NCI-H187 (cell line): ENCODE measurements around the gene DLGAP5.
A peak's percentile ranks its signal among the peaks of the same experiment; 100 is the strongest.

ENCODE experiments used
- DNase-seq, 2 experiments: peaks; one replicate each; lab custom pipeline; 2025; lab: John Stamatoyannopoulos, UW

Gene DLGAP5

DNA sequence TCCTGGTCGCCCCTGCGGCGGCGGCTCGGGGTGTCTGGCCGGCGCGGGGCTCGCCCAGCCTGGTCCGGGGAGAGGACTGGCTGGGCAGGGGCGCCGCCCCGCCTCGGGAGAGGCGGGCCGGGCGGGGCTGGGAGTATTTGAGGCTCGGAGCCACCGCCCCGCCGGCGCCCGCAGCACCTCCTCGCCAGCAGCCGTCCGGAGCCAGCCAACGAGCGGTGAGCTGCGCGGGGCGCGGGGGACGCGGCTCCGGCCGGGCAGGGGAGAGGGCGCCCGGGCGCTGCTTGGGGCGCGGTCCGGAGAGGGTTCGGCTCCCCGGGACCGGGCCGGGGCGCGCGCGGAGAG lies 62.3 kb downstream of the DLGAP5 start, which contains the start of gene LGALS3:
TSS of gene LGALS3 (plus strand) at position 167 of the 342 bp plus-strand sequence. CDS start 8,122 bp downstream, outside the sequence.
- no peak for DNase-seq

DNA sequence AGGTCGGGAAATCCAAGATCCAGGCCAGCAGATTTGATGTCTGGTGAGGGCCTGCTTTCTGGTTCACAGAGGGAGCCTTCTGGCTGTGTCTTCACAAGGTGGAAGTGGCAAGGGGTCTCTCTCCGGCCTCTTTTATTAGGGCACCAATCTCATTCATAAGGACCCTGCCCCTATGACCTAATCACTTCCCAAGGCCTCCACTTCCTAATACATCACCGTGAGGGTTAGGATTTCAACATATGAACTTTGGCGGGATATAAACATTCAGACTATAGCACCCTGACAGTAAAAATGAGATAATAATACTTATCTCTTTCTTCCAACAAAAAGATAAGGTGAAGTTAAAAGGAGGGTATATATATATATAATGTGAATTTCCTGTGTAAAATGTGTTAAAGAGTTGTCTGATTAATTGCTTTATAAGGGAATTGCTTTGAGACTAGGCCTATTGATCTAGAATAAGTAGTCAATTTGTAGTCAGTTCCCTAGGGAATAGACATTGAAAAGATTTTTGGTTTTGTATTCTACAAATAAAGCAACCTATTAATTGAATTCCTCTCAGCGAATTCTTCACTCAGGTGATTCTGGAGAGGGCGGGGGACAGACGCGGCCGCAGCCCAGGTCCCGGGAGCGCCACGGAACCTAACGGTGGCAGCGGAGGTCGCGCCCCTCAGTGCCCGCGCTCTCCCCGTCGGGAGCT lies 62.8 kb downstream of the DLGAP5 start:
- DNase-seq = no peak

DNA sequence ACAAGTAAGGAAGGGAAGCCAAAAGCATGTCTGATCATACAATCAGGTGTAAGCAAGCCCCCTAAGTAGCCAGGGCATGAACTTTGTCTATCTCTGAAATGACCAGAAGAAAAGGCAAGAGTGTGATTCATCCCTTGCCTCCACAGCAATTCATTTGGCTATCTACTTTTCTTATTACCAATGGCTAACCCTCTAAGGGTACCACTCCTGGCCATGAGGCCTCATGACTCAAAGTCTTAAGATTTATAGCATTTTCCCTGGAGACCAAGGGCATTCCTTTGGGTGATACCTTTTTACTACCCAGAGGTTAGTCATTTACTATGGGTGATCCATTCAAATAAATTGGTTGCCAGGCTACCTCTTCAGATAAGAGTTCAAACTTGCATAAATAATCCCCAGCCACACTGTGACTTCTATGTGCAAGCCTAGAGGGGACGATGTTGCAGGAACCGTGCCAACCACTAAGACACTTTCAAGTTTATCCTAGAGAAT lies 63.9 kb downstream of the DLGAP5 start:
- no peak for DNase-seq

DNA sequence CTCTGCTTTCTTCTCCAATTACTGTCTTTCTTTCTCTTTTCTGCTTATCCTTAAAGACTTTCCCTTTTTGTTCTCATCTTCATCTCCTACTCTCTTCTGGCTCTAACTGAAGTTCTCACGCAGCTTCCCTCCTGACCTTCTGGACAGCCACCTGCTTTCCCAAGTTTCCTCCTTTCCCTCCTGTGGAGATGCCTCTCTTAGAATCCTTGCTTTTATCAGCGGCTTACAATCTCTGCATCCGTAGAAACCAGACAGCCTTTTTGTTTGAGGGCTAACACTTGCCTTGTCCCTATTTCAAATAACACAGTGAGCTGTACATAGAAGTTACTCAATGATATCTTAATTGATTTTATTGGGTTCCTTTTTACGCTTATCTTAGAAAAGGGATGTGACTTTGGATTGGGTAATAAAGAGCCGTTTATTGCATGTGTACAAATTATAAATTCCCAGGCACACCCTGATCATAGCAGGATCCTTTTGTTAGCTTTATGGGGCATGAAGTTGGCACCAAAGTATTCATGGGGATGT lies 64.4 kb downstream of the DLGAP5 start:
- DNase-seq = no peak

DNA sequence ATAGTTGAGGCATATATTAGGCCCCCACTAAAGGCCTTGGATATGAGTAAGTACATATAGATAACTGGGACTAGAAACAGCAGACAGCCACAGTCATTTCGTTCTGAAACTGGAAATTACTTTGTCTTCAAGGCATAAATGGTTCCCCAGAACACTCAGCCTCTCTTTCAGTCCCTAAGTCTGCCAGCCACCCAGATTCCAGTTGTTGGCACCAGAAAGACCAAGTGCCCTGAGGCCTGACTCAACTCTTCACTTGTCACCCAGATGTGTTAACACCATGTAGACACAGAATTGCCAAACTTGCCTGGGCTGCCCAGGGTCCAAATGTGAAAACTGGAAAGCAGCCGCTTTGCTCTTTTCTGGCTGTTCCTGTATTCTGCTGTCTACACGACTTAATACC lies 65.4 kb downstream of the DLGAP5 start:
- no peak for DNase-seq

DNA sequence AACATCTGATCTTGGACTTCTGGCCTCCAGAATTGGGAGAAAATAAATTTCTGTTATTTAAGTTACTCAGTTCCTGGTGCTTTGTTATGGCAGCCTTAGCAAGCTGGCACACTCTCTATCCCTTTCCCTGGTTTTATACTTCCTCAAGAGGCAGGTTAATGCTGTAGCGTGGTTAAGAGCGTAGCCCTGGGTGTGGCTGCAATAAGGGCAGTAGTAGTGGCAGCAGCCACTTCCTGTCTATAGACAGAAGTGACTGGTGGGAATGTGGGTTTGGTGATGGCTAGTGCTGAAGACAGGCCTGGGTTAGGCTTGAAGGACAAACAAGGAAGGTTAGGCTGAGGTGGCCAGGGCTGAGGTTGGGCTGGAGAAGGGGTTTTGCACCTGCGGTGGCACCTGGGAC lies 66.0 kb downstream of the DLGAP5 start:
- peak in 1 of 2 experiments; percentile 18 for DNase-seq

DNA sequence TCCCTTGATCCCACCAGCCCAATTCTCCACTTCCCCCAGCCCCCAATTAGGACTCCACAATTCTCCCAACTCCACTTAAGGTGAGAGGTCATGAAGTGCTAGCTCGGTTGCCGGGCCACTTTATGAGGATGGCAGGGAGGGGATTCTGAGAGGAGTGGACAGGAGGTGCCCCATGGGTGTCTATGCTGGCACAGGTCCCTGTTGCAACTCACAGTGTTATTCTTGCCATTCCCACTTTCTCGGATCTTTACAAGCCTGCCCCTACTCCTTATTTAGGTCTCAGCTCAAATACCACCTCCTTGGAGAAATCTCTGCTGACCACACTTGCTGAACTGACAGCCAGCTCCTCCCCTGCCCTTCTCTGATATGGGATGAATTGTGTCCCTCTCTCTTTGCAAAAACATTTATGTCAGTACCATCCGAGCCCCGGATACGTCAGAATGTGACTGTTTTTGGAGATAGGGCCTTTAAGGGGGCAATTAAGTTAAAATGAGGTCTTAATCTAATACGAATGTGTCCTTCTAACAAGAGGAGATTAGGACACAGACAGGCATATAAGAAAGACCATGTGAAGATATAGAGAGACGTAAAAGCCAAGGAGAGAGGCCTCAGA lies 66.5 kb downstream of the DLGAP5 start:
- DNase-seq = no peak

DNA sequence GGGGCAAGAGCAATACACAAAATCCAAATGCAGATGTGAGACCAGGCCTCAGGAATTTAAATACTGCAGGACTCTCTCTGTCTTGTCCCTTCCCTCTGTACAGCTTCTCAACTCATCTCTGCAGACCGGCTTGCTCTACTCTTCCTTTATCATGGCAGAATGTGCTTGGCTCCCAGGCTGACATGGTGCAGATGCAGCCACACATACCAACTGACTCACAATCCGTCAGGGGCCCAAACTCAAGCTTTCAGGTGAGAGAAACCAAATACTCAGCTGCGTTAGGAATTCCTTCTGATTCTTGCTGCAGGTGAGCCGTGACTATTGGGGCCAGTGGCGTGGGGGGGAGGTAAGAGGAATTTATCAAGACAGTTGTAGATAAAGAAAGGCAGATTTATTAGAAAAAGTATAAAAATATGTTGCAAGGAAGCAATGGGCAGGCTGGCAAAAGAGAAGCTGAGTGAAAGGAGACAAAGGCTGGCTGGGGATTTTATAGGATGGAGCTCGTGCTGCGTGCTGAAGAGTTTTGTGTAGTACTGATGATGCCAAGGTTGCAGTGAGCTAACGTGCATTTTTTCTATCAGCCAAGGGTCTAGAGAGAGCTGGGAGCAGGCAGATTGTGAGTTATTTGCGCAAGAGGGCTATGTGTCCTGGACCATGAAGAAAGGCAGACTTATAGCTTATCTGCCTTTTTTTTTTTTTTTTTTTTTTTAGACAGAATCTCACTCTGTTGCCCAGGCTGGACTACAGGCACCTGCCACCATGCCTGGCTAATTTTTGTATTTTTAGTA lies 67.3 kb downstream of the DLGAP5 start:
- DNase-seq = no peak

DNA sequence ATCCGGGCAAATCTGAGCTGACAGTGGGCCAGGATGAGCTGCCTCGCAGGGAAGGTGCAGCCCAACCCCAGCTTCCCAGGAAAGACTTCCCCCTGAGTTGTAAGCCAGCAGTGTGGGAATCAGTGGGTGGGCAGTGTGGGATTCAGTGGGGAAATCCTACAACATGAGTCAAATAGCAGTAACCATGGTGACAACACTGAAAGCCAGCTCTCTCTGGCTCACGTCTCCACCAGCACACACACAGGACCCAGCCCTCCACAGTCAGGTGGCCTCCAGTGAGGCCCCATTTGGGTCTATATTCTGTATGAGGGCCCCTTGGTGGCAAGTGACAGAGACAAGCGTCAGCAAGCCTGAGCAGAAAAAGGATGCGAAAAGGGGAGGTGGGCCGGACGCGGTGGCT lies 68.3 kb downstream of the DLGAP5 start:
- DNase-seq = no peak

DNA sequence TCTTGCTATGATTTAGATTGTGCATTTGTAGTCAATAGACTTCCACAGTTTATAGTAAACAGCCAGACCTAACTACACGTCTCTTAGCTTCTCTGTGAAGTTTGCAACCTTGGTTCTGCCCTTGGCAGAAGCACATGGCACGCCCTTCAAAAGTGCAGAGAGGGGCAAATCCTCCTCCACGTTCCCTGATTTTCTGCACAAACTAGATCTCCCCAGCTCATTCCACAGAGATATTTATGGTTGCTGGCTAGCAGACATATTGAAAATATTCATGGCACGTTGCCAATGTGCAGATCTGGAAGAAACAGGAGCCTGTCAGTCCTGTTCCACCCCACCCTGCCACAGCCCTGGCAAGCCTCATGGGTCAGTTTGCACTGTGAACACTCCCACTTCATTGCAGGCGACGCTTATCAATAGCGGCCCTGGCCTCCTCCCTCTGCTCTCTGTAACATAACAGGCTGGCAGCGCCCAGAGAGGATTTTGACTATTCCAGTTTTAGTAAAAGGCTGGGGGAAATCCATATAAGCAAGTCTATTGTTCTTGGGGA lies 68.9 kb downstream of the DLGAP5 start:
- peak in 1 of 2 experiments; percentile 38 for DNase-seq

DNA sequence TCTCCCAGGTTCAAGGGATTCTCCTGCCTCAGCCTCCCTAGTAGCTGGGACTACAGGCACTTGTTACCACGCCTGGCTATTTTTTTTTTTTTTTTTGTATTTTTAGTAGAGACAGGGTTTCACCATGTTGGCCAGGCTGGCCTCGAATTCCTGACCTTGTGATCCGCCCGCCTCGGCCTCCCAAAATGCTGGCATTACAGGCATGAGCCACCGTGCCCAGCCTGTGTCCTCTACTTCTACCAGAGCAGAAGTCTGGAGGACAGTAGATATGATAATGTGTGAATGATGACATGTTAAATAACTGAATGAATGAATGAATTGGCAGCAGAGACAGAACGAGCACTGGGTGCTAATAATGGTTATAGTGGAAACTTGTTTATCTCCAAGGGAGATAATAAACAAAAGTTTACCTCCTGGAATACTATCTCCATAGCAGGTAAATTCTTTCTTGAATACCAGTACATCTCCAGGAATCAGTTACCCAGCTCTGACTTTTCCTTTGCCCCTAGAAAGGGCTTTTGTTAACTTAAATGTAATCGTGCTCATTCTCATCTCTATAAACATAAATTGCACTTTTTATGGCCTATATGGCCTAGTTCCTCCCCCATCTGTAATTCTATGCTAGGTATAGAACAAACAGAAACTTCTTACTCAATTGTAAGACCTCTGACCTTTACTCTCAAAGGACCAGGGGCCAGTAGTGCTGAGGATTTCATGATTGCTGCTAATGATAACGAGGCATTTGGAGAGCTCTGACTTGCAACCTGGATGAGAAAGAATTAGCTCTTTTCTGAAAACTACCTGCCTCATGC lies 69.6 kb downstream of the DLGAP5 start:
- no peak for DNase-seq

DNA sequence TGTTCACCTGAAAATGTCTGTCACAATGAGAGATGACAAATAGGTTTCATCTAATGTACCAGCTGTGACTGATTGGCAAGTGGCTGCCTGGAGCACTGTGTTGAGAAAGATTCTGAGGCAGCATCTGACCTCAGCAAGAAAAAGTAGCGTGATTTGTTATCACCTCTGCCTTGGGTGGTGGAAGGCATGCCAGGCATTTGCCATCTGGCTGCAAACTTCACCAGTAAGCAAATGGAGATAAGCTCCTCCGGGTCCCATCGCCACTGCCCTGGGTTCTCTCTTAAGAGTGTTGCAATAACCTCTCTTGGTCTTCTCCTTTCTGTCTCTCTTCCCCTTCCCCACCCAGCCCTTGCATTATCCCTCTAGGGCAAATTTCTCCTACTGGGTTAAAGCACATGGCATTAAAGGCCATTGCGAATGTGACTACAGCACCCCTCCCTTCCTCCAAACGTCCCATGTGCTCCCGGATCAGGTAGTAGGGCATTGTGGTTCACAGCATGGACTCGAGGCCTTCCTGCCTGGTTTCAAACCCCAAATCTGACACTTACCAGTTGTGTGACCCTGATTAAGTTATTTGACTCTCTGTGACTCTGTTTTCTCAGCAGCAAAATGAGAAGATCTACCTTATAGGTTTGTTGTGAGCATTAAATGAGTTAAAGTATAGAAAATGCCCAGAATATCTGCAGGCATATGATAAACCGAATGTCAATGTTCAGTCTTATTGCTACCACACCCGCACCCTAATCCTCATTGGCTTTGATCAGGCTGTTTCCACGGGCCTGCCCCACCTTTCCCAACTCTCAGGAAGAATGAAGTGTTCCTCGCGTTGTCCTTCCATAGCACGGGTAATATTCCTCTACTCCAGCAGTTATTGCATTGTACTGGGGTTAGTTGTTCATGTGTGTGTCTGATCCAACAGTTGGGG lies 70.6 kb downstream of the DLGAP5 start:
- no peak for DNase-seq

DNA sequence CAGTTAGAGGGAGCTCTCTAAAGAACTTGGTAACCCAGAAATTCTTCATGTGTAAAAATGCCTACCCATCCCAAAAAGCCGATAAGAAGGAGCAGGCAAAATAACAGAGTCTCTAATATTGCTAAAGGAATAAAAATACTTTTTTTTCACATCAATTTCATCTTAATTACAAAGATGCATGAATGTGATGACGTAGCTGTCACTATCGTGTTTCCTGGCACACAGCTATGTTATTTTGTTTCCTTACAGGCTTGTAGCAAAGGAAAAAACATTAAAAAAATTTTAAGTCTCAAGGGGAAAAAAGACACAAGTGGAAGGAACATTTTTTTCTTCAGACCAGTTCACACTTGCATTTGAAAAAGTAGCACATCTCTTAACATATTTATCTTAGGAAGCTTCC lies 72.6 kb downstream of the DLGAP5 start:
- no peak for DNase-seq

DNA sequence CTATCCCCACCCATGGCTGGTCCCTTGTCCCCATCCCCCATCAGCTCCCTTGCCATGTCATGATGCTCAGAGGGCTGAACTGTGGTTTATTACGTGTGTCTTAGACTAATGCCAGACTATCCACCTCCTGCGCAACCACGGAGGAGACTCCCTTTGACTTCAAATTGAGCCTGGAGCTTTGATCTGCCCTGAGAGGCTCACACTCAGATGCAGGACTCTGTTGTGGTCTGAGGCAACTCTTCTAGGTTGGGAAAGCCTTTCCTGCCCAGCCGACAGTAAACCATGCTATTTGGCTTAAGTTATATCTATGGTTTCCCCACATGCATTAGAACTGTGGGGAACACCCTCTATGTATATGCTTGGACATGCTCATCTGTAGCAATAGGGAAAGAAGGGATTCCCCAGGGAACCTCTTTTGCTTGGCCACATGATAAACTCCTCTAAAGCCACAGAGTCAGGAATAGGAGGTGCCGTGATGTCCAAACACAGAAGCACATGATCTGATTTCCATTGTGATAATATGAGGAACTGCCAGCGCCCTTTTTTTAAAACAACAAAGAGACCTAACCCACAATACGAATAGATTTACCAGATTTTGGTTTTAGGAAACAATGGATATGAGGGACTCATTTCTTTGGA lies 73.5 kb downstream of the DLGAP5 start:
- peak in 1 of 2 experiments; percentile 49 for DNase-seq

DNA sequence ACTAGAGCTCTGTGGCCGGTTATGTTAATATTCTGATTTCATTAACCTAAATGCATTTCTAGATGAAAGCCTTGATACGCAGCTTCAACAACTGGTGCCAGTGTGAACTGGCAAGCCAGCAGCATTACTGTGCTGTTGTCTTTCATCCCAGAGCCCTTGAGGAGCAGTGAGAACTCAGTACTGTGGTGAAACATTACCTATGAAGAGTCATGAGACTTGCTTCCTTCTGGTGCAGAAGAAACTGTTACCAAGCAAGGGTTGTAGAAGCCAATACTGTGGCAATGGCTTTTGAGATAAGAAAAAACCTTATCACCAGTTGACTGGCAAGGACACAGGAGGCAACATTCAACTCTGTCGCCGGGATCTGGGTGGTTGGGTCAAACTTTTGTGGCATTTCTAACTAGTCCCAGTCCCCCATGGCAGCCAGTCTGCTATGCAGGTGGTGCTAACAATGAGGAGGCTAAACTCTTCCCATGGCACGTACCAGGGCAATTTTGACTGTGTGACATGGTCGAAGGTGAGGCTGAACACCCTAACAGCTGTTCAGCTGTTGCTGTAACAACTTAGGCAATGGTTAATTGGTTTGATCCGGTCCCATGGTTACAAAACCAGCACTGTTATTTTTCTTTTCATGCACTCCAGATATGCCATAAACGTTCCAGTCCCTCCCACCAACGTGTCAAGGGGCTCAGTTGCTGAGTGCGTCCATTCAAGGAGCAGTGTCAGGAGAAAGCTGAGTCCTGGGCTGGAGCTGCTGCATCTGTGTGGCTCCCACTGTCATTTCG lies 74.9 kb downstream of the DLGAP5 start:
- DNase-seq = no peak

DNA sequence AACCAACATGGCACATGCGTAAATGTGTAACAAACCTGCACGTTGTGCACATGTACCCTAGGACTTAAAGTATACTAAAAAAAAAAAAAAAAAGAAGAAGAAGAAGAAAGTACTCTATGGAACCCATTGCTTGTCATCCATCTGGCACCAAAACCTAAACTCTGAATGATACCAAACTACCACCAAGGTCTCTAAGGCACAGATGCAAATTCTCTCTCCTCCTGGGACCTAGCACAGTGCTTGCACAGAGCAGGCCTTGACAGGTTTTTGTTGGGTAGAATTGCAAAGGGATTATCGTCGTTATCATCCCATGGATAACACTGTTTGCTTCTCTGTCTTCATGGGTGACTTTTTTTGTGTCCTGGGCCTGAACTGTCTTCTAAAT lies 75.5 kb downstream of the DLGAP5 start:
- no peak for DNase-seq

DNA sequence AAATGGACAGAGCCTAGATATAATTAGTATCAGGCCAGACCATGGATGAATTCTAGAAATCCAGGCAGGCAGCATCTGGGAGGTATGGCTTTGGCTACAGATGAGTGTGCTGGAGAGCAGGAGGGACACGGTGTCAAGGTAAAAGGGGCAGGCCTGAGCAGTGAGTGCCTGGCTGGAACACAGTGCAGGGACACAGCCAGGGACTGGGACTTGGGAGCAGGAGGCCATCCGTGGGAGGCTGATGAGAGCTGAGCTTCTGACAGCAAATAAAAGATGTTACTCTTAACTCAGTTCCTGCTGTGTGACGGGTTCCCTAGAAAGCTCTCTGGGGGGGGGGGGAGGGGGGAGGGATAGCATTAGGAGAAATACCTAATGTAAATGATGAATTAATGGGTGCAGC lies 75.9 kb downstream of the DLGAP5 start:
- DNase-seq = no peak

DNA sequence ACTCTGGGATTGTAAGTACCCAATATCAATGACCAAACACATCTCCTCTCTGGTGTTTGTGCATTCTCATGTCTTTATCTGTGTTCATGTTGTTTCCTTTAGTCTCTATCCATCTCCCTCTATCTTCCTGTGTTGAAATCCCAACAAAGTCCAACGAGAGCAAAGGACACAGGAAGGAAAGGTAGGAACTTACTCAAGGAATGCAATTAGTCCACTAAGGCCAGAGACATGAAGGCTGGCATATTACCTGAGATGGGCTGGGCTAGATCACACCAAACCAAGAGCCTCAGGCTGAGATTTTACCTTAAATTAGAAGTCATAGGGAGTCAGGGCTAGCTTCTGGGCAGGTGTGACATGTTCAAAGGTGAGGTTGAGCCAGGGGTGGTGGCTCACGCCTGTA lies 76.7 kb downstream of the DLGAP5 start:
- no peak for DNase-seq

DNA sequence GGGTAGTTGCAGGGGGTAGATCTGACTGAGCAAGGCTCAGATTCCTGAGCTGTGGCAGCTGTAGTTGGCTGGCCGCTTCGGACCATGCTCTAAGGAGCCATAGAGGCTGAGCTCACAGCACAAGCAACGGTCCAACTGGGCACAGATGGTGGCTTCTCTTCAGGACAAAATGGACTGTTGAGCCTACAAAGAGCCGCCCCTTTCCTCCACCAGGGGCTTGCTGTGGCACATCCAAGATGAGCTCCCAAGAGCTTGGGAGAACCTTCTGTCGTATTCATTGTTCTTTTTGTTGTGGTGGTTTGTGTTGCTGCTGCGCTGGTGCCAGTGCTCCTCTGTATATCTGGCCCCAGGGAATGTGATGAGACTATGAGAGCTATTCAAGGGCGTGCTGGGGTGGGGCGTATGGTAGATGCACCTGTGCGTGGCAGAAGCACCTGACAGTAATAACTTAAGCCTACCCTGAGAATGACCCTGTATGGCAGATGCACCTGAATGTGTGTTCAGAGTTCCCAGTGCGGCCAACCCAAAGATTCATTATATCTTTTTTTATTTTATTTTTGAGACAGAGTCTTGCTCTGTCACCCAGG lies 80.2 kb downstream of the DLGAP5 start:
- peak; percentile 80 to 91 for DNase-seq
